Measurements from ENCODE around the gene PLXNA4. TPM values are rescaled to one million over a fixed set of nuclear protein-coding genes. Genes with fewer than 3 reads are reported as not detected.
"Not testable (repeated sequence)": the region's sequence is repeated elsewhere in the genome, so short reads cannot be mapped to it uniquely, and the experiment has no call there.

The PLXNA4 gene
- total RNA-seq, 1 donor from 2014 or later, result 2.1 TPM

GRCh38 chr7:132610995-132611394, 34.7 kb upstream of the PLXNA4 start:
- H3K27me3 ChIP-seq (ENCODE audit: control insufficient read depth in 3 of 3, insufficient read depth in 3 of 3, low read length in 3 of 3), result peaks cover 9 to 13% (median 12%) of the 10 kb centered on the region in 3 donors
- peaks cover 0 to 9% (median 2%) of the 10 kb centered on the region in 3 donors for H3K4me1 ChIP-seq (ENCODE audit: control insufficient read depth in 3 of 3, insufficient read depth in 3 of 3, low read length in 3 of 3)
- no peak overlapping the region for H3K4me3 ChIP-seq (ENCODE audit: low read length in 3 of 3)
- H3K27ac ChIP-seq (ENCODE audit: low read depth, low read length), result no peak overlapping the region
- no peaks in the 10 kb centered on the region for H3K36me3 ChIP-seq (ENCODE audit: control insufficient read depth in 3 of 3, insufficient read depth in 3 of 3, low read length in 3 of 3)
- H3K9me3 ChIP-seq (ENCODE audit: control insufficient read depth in 3 of 3, low read length in 3 of 3), result no peaks in the 10 kb centered on the region
- H3K9ac ChIP-seq (ENCODE audit: low read depth in 1 of 3, low read length in 3 of 3), result no peak overlapping the region

GRCh38 chr7:132609906-132610520, 33.7 kb upstream of the PLXNA4 start:
- Histone ChIP-seq H3K27me3 (ENCODE audit: control insufficient read depth in 3 of 3, insufficient read depth in 3 of 3, low read length in 3 of 3) (peaks cover 6 to 9% (median 8%) of the 10 kb centered on the region in 3 donors), H3K4me1 (ENCODE audit: control insufficient read depth in 3 of 3, insufficient read depth in 3 of 3, low read length in 3 of 3) (peaks cover 0 to 5% (median 2%) of the 10 kb centered on the region in 3 donors), H3K9me3 (ENCODE audit: control insufficient read depth in 3 of 3, low read length in 3 of 3) (no peaks in the 10 kb centered on the region), H3K4me3 (ENCODE audit: low read length in 3 of 3) (no peak overlapping the region), H3K9ac (ENCODE audit: low read depth in 1 of 3, low read length in 3 of 3) (no peak overlapping the region), H3K27ac (ENCODE audit: low read depth, low read length) (no peak overlapping the region), H3K36me3 (ENCODE audit: control insufficient read depth in 3 of 3, insufficient read depth in 3 of 3, low read length in 3 of 3) (no peaks in the 10 kb centered on the region)

- Histone ChIP-seq H3K36me3 (ENCODE audit: control insufficient read depth in 3 of 3, insufficient read depth in 3 of 3, low read length in 3 of 3) (no peaks in the 10 kb centered on the region), H3K27ac (ENCODE audit: low read depth, low read length) (no peak overlapping the region), H3K4me1 (ENCODE audit: control insufficient read depth in 3 of 3, insufficient read depth in 3 of 3, low read length in 3 of 3) (peaks cover 0 to 2% (median 0%) of the 10 kb centered on the region in 3 donors), H3K4me3 (ENCODE audit: low read length in 3 of 3) (no peak overlapping the region), H3K9me3 (ENCODE audit: control insufficient read depth in 3 of 3, low read length in 3 of 3) (no peaks in the 10 kb centered on the region), H3K27me3 (ENCODE audit: control insufficient read depth in 3 of 3, insufficient read depth in 3 of 3, low read length in 3 of 3) (peaks cover 3 to 6% (median 4%) of the 10 kb centered on the region in 3 donors), H3K9ac (ENCODE audit: low read depth in 1 of 3, low read length in 3 of 3) (no peak overlapping the region)
Observed at GRCh38 chr7:132609222-132609621, 33.0 kb upstream of the PLXNA4 start.

GRCh38 chr7:132608523-132608922, 32.3 kb upstream of the PLXNA4 start:
- H3K9me3 ChIP-seq (ENCODE audit: control insufficient read depth in 3 of 3, low read length in 3 of 3), result no peaks in the 10 kb centered on the region
- H3K27me3 ChIP-seq (ENCODE audit: control insufficient read depth in 3 of 3, insufficient read depth in 3 of 3, low read length in 3 of 3), result peaks cover 3 to 6% (median 6%) of the 10 kb centered on the region in 3 donors
- H3K4me3 ChIP-seq (ENCODE audit: low read length in 3 of 3), result no peak overlapping the region
- no peak overlapping the region for H3K9ac ChIP-seq (ENCODE audit: low read depth in 1 of 3, low read length in 3 of 3)
- H3K4me1 ChIP-seq (ENCODE audit: control insufficient read depth in 3 of 3, insufficient read depth in 3 of 3, low read length in 3 of 3), result peaks cover 0 to 2% (median 0%) of the 10 kb centered on the region in 3 donors
- no peaks in the 10 kb centered on the region for H3K36me3 ChIP-seq (ENCODE audit: control insufficient read depth in 3 of 3, insufficient read depth in 3 of 3, low read length in 3 of 3)
- H3K27ac ChIP-seq (ENCODE audit: low read depth, low read length), result no peak overlapping the region

GRCh38 chr7:132607656-132608055, 31.4 kb upstream of the PLXNA4 start:
- no peak overlapping the region for H3K9ac ChIP-seq (ENCODE audit: low read depth in 1 of 3, low read length in 3 of 3)
- H3K36me3 ChIP-seq (ENCODE audit: control insufficient read depth in 3 of 3, insufficient read depth in 3 of 3, low read length in 3 of 3), result no peaks in the 10 kb centered on the region
- no peak overlapping the region for H3K4me3 ChIP-seq (ENCODE audit: low read length in 3 of 3)
- peaks cover 3 to 8% (median 6%) of the 10 kb centered on the region in 3 donors for H3K27me3 ChIP-seq (ENCODE audit: control insufficient read depth in 3 of 3, insufficient read depth in 3 of 3, low read length in 3 of 3)
- peaks cover 0 to 2% (median 0%) of the 10 kb centered on the region in 3 donors for H3K4me1 ChIP-seq (ENCODE audit: control insufficient read depth in 3 of 3, insufficient read depth in 3 of 3, low read length in 3 of 3)
- no peak overlapping the region for H3K27ac ChIP-seq (ENCODE audit: low read depth, low read length)
- no peaks in the 10 kb centered on the region for H3K9me3 ChIP-seq (ENCODE audit: control insufficient read depth in 3 of 3, low read length in 3 of 3)

- H3K27ac ChIP-seq (ENCODE audit: low read depth, low read length), result no peak overlapping the region
Observed at GRCh38 chr7:132604121-132604520, 27.9 kb upstream of the PLXNA4 start.

GRCh38 chr7:132603220-132603833, 27.1 kb upstream of the PLXNA4 start:
- H3K9me3 ChIP-seq (ENCODE audit: control insufficient read depth in 3 of 3, low read length in 3 of 3), result no peaks in the 10 kb centered on the region
- H3K9ac ChIP-seq (ENCODE audit: low read depth in 1 of 3, low read length in 3 of 3), result no peak overlapping the region
- H3K27ac ChIP-seq (ENCODE audit: low read depth, low read length), result no peak overlapping the region
- H3K27me3 ChIP-seq (ENCODE audit: control insufficient read depth in 3 of 3, insufficient read depth in 3 of 3, low read length in 3 of 3), result peaks cover 3 to 6% (median 5%) of the 10 kb centered on the region in 3 donors
- H3K4me3 ChIP-seq (ENCODE audit: low read length in 3 of 3), result no peak overlapping the region
- no peaks in the 10 kb centered on the region for H3K4me1 ChIP-seq (ENCODE audit: control insufficient read depth in 3 of 3, insufficient read depth in 3 of 3, low read length in 3 of 3)
- H3K36me3 ChIP-seq (ENCODE audit: control insufficient read depth in 3 of 3, insufficient read depth in 3 of 3, low read length in 3 of 3), result no peaks in the 10 kb centered on the region

More at GRCh38 chr7:132604121-132604520, 27.9 kb upstream of the PLXNA4 start:
- no peak overlapping the region for H3K4me3 ChIP-seq (ENCODE audit: low read length in 3 of 3)
- no peaks in the 10 kb centered on the region for H3K9me3 ChIP-seq (ENCODE audit: control insufficient read depth in 3 of 3, low read length in 3 of 3)
- H3K4me1 ChIP-seq (ENCODE audit: control insufficient read depth in 3 of 3, insufficient read depth in 3 of 3, low read length in 3 of 3), result no peaks in the 10 kb centered on the region
- no peaks in the 10 kb centered on the region for H3K36me3 ChIP-seq (ENCODE audit: control insufficient read depth in 3 of 3, insufficient read depth in 3 of 3, low read length in 3 of 3)
- H3K9ac ChIP-seq (ENCODE audit: low read depth in 1 of 3, low read length in 3 of 3), result no peak overlapping the region
- peaks cover 3 to 6% (median 5%) of the 10 kb centered on the region in 3 donors for H3K27me3 ChIP-seq (ENCODE audit: control insufficient read depth in 3 of 3, insufficient read depth in 3 of 3, low read length in 3 of 3)

- no peaks in the 10 kb centered on the region for H3K36me3 ChIP-seq (ENCODE audit: control insufficient read depth in 3 of 3, insufficient read depth in 3 of 3, low read length in 3 of 3)
- no peak overlapping the region for H3K27ac ChIP-seq (ENCODE audit: low read depth, low read length)
- no peak overlapping the region for H3K9ac ChIP-seq (ENCODE audit: low read depth in 1 of 3, low read length in 3 of 3)
- no peaks in the 10 kb centered on the region for H3K4me1 ChIP-seq (ENCODE audit: control insufficient read depth in 3 of 3, insufficient read depth in 3 of 3, low read length in 3 of 3)
- no peak overlapping the region for H3K4me3 ChIP-seq (ENCODE audit: low read length in 3 of 3)
- peaks cover 0 to 5% (median 3%) of the 10 kb centered on the region in 3 donors for H3K27me3 ChIP-seq (ENCODE audit: control insufficient read depth in 3 of 3, insufficient read depth in 3 of 3, low read length in 3 of 3)
- H3K9me3 ChIP-seq (ENCODE audit: control insufficient read depth in 3 of 3, low read length in 3 of 3), result no peaks in the 10 kb centered on the region
Observed at GRCh38 chr7:132601783-132602182, 25.5 kb upstream of the PLXNA4 start.

GRCh38 chr7:132596588-132596987, 20.3 kb upstream of the PLXNA4 start:
- no peak overlapping the region for H3K9ac ChIP-seq (ENCODE audit: low read depth in 1 of 3, low read length in 3 of 3)
- no peaks in the 10 kb centered on the region for H3K4me1 ChIP-seq (ENCODE audit: control insufficient read depth in 3 of 3, insufficient read depth in 3 of 3, low read length in 3 of 3)
- H3K4me3 ChIP-seq (ENCODE audit: low read length in 3 of 3), result no peak overlapping the region
- H3K36me3 ChIP-seq (ENCODE audit: control insufficient read depth in 3 of 3, insufficient read depth in 3 of 3, low read length in 3 of 3), result no peaks in the 10 kb centered on the region
- no peaks in the 10 kb centered on the region for H3K9me3 ChIP-seq (ENCODE audit: control insufficient read depth in 3 of 3, low read length in 3 of 3)
- H3K27me3 ChIP-seq (ENCODE audit: control insufficient read depth in 3 of 3, insufficient read depth in 3 of 3, low read length in 3 of 3), result peaks cover 0 to 11% (median 10%) of the 10 kb centered on the region in 3 donors
- H3K27ac ChIP-seq (ENCODE audit: low read depth, low read length), result no peak overlapping the region

- H3K27ac ChIP-seq (ENCODE audit: low read depth, low read length); H3K4me1 ChIP-seq (ENCODE audit: control insufficient read depth in 3 of 3, insufficient read depth in 3 of 3, low read length in 3 of 3); H3K9me3 ChIP-seq (ENCODE audit: control insufficient read depth in 3 of 3, low read length in 3 of 3); H3K4me3 ChIP-seq (ENCODE audit: low read length in 3 of 3); H3K9ac ChIP-seq (ENCODE audit: low read depth in 1 of 3, low read length in 3 of 3); H3K36me3 ChIP-seq (ENCODE audit: control insufficient read depth in 3 of 3, insufficient read depth in 3 of 3, low read length in 3 of 3): not testable (repeated sequence)
- H3K27me3 ChIP-seq (ENCODE audit: control insufficient read depth in 3 of 3, insufficient read depth in 3 of 3, low read length in 3 of 3), result peaks cover 3 to 11% (median 10%) of the 10 kb centered on the region in 3 donors
Observed at GRCh38 chr7:132594741-132595140, 18.5 kb upstream of the PLXNA4 start.

Data from skeletal muscle tissue (tissue), 4 donors.